GM18502 (cell line): Measurements from ENCODE around the gene EXTL2.
"Not testable (repeated sequence)": the region's sequence is repeated elsewhere in the genome, so short reads cannot be mapped to it uniquely, and the experiment has no call there.

Experiments used
- ATAC-seq: cut with Tn5 transposase; IDR thresholded peaks from one replicate; pipeline ENCODE4 v1.9.1; 2021; ENCODE audit warnings: mild to moderate bottlenecking; ENCODE audit not compliant: unreplicated experiment, poor library complexity

Gene EXTL2

DNA sequence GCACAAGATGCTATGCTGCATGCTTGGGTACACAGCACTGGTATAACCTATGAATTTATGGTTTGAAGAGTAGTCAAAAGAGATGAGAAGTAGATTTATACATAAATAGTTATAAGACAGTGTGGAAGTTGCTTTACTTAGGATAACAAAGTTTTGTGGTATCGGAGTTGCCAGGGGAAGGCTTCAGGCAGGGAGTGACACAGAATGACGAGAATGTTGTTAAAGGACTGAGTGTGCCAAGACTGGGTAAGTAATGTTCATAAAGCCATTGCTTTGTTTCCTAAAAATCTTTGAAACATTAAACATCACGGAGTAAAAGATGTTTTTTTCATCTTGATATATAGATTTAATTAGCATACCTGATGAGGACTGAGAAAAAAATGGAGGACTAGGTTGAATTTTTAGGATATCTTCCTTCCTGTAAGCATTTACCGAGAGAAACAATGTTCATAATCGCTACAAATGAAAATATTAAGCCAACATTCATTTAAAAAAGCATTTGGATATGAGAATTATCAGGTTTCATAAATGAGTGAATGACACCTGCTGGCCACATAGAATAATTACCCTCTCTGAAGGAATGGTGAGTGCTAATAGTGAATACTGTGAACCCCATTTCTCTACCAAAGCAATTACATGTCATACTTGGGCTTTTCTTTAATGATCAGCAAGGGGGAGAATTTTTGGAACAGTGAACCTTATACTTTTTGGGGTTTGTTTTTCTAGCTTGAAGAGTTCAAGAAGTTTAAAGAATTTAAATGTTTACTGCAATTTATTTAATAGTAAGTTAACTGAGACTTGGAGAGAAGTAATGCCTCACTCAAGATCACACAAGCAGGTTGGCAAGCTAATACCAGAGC is 28.4 kb downstream of the EXTL2 start:
- ATAC-seq, result peak; percentile 75

DNA sequence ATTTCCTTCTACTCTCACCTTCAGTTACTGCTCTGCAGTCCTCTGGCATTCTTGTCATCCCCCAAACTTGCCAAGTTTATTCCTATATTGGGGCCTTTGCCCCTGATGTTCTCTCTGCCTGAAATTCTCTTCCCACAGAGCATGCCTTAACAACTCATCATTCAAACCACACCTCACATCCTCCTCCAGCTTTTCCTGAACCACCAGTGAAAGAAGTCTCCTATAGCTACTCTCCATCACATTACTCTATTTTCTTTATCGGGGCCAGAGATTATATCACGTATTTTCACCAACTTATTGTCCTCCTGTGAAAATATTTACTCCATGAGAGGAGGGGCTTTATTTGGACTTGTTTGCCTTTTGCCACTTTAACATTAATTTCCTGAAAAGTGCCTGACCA is 32.1 kb downstream of the EXTL2 start:
- ATAC-seq, result no peak

DNA sequence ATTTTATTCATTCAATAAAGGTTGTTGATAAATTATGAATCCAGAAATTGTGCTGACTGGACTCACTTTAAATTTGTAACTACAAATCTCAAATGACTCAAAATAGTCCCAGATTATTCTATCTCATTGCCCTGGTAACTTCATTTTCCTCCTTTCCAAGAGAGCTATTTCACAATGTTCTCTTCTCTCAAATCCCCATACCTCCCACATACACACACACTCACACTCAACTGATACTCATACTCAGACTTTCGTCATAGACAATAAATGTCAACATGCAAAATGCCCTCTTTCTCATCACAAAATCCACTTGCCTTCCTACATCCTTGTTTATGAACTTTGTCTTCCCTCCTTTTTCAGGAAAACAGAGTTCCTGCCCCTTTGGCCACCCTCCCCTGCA is 33.3 kb downstream of the EXTL2 start:
- ATAC-seq, result no peak

DNA sequence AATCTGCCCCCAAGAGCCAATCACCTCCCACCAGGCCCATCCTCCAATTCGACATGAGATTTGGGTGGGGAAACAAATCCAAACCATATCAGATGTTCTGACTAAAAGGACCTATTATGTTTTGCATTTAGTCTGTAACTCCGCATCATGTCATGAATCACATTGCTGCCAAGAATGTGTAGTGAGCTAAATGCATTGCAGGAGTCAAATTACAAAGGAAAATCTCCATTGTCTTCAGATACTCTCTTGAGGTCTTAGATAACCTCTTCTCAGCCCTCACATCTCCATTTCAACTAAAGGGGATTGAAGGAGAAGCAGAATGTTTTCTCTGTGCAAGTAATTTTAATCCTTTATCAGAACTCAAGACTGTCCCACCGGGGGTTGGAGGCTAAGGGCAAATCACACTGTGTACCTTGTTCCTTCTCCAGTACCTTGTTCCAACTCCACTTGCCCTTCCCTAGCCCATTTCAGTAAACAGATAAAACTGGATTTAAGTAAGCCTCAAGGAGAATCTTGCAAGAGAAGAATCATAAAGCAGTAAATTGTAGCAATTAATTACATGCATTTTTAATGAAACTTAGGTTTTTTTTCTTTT is 34.1 kb downstream of the EXTL2 start:
- no peak for ATAC-seq

DNA sequence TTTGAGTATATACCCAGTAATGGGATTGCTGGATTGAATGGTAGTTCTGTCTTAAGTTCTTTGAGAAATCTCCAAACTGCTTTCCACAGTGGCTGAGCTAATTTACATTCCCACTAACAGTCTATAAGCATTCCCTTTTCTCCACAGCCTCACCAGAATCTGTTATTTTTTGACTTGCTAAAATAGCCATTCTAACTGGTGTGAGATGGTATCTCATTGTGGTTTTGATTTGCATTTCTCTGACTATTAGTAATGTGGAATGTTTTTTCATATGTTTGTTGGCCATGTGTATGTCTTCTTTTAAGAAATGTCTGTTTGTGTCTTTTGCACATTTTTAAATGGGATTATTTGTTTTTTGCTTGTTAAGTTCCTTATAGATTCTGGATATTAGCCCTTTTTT is 39.5 kb downstream of the EXTL2 start:
- not testable (repeated sequence) for ATAC-seq

DNA sequence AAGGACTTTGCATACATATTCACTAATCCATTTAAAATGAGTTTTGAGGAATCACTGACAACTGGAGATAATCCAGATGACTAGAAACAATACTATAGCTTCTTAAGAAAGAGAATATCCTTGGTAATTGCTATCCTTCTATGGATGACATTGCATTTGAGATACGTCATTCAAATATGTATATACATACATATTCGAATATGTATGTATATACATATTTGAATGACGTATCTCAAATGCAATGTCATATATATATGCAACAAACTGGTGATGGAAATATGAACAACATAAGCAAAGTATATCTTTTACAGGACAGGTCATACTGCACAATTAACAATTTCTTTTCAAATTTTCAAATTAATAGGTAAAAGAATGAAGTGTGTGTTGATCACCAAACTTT is 41.7 kb downstream of the EXTL2 start:
- no peak for ATAC-seq

DNA sequence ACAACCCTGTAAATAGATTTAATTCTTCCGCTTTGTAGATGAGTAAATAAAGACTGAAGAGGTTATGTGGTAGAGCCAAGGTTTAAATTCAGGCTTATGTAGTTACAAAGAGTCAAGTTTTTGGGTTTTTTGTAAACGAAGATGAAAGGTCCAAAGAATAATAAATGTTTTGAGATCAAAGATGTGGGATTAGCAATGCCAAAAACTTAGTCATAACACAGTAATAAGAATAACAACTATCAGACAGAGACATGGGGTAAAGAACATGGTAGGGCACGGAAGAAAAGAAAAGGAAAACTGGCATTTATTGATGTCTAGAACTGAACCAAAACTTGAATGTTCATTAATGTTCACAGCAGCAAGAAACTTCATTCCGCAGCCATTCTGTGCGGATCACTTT is 42.9 kb downstream of the EXTL2 start:
- ATAC-seq, result no peak

DNA sequence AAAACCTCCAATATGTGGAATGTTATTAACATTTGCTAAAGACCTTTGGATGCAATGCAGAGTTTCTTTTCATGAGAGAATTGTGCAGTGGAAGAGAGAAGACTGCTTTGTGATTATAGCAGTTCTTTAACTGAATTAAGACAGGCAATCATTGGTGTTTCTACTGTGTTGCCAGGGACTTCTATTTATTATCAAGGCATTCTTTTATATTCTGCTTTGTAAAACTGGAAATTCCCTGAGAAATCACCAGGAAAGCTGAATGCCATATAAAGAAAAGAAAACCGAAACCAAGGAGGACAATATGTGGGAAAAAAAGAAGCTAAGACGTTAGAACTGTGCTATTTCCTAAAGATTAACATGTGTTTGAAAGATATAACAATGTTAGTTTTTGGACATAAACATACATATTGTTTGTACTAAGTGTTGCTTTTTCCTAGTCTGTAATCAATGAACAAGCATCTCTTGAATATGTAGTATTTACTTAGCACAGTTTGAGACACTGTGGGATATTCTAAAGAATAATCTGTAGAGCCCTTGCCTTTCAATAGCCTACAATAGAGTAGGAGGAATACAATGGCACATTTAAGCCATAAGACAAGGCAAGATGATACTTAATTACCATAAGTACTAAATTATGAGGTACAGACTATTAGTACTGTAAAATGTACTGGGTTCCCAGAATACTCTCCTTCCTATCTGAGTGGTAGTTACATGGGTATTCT is 47.1 kb downstream of the EXTL2 start:
- ATAC-seq, result no peak

DNA sequence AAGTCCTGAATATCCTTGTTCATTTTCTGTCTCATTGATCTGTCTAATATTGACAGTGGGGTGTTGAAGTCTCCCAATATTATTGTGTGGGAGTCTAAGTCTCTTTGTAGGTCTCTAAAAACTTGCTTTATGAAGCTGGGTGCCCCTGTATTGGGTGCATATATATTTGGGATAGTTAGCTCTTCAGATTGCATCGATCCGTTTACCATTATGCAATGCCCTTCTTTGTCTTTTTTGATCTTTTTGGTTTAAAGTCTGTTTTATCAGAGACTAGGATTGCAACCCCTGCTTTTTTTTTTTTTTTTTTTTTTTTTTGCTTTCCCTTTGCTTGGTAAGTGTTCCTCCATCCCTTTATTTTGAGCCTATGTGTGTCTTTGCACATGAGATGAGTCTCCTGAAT is 51.5 kb downstream of the EXTL2 start:
- not testable (repeated sequence) for ATAC-seq

DNA sequence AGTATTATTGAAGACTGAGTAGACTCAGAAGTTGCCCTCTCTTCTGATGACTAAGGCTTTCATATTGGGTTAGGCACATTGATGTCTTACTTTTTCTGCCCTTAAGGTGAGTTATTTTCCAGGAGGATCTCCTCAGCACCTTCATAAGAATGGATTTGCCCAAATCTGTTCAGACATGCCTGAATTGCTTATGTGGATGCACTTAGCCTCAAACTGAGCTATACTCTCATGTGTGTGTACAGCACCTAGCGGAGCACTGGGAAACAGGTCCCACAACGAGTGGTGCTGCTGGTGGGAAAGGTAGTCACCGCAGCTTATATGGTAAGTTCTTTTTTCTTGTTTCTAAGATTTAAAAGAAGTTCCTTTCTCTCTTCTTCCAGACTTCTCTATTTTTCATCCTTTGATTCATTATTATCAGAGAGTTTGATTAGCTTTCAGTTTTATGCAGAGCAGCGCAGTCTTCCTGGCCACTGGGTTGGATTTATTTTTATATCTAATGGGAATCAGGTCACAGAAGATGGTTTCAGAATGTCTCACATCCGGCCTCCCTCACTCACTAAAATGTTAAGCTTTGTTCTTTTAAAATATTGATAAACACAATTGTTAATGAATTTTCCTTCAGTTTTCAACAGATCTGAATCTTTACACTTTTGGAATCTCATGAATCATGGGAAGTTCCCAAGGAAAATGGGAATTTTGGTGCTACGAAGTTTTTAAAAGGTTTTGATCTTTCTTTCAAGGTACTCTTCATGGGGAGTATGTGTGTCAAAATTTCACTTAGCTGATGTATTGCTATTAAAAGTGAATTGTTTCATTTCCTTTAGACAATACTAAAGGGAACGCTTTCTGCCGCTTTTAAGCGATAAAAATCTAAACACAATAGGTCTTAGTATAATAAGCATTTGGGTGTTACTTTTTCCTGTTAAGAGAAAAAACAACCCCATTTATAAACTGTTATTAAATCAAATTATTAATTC is 58.5 kb downstream of the EXTL2 start:
- no peak for ATAC-seq

DNA sequence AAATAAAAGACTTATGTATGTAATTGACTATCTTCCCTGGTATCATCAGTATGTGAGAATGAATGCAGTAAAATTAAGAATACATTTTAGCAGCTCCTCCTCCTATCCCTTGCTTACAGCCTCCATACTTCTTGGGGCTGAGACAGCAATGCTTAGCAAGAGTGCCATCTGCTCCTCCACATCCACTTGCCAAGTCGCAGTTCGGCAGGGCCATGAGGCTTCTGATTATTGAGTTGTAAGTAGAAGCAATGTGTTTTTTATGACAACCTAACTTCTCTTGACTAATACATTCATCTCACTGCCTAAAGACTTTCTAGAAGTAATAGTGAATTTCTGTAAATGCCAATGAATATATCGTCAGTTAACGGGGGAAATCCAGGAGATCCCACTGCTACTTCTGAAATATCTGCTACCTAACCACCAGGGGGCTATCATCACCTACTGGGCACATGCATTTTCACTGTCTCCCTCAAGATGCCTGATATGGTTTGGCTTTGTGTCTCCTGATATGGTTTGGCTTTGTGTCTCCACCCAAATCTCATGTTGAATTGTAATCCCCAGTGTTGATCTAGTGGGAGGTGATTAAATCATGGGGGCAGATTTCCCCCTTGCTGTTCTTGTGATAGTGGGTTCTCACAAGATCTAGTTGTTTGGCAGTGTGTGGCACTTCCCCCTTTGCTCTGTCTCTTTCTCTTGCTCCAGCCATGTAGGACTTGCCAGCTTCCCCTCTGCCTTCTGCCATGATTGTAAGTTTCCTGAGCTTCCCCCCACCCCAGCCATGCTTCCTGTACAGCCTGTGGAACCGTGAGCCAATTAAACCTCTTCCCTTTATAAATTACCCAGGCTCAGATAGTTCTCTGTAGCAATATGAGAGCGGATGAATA is 59.6 kb downstream of the EXTL2 start:
- peak; percentile 86 for ATAC-seq

DNA sequence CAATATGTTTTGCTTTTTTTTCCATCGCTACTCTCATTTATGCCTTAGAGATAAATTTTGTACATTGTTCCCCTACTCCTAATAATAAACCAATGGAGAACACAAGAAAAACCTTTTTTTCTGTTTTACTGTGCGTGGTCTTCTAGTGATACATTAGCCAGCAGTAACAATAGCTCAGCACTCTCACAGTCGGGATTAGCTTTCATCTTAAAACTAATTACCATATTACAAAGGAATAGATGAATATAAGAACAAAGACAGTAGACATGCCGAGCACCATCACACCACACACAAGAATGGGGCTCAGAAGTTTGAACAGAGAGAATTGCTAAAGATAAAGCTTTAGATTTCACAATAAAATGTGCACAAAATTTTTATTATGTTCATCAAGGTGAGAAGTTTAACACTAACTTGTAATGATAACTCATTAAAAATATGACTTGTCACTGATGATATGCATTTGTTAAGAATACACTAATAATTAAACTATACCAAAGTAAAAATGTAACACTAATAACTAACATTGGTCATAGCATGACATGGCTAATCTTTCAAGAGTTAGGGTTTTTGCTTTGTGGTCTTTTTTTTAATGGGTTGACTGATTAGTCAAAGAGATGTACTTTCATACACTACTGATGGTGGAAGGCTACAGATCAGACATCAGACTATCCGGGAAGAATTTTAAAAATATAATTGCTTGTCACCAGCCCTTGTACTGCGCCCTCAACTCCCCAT is 61.8 kb downstream of the EXTL2 start:
- no peak for ATAC-seq

DNA sequence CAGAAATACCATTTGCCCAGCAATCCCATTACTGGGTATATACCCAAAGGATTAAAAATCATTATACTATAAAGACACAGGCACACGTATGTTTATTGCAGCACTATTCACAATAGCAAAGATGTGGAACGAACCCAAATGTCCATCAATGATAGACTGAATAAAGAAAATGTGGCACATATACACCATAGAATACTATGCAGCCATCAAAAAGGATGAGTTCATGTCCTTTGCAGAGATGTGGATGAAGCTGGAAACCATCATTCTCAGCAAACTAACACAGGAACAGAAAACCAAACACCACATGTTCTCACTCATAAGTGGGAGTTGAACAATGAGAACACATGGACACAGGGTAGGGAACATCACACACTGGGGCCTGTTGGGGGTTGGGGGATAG is 69.0 kb downstream of the EXTL2 start:
- not testable (repeated sequence) for ATAC-seq
